Neuronal stem cell (in vitro differentiated cells): ENCODE measurements around the gene AMMECR1. TPM values are rescaled to one million over a fixed set of nuclear protein-coding genes. Genes with fewer than 3 reads are reported as not detected.

ENCODE experiments used
- DNase-seq: peaks from one replicate; pipeline ENCODE4 v3.0.0-alpha.2; 2013; ENCODE audit warnings: low spot score
- H2AFZ ChIP-seq: one replicate; pipeline ENCODE4 v1.6.1; 2013; ENCODE audit warnings: mild to moderate bottlenecking, low read length, inconsistent platforms
- H2AK5ac ChIP-seq: 2 replicates; pipeline ENCODE4 v1.6.1; 2013; ENCODE audit warnings: low read depth, mild to moderate bottlenecking, inconsistent platforms, low read length, moderate library complexity, mixed read lengths
- H2BK120ac ChIP-seq: 2 replicates; pipeline ENCODE4 v1.6.1; 2013; ENCODE audit warnings: low read depth, mild to moderate bottlenecking, inconsistent platforms, low read length, moderate library complexity, mixed read lengths
- H2BK12ac ChIP-seq: one replicate; pipeline ENCODE4 v1.6.1; 2013; ENCODE audit warnings: low read length, inconsistent platforms
- H2BK15ac ChIP-seq: 2 replicates; pipeline ENCODE4 v1.6.1; 2013; ENCODE audit warnings: mild to moderate bottlenecking, low read length, inconsistent platforms, mixed read lengths
- H2BK5ac ChIP-seq: one replicate; pipeline ENCODE4 v1.6.1; 2013; ENCODE audit warnings: inconsistent platforms, mild to moderate bottlenecking, low read length, moderate library complexity
- H3K14ac ChIP-seq: one replicate; pipeline ENCODE4 v1.6.1; 2013; ENCODE audit warnings: low read length, inconsistent platforms
- H3K18ac ChIP-seq: 2 replicates; pipeline ENCODE4 v1.6.1; 2013; ENCODE audit warnings: low read length, inconsistent platforms
- H3K23ac ChIP-seq: 2 replicates; pipeline ENCODE4 v1.6.1; 2013; ENCODE audit warnings: low read depth, mild to moderate bottlenecking, mixed read lengths, low read length, inconsistent platforms; ENCODE audit not compliant: poor library complexity
- H3K27ac ChIP-seq: replicated peaks from 3 replicates; pipeline ENCODE4 v1.5.1; 2013; ENCODE audit warnings: low read length, inconsistent platforms
- H3K27me3 ChIP-seq, 3 experiments: 2 replicates each; pipeline ENCODE4 v1.6.1; 2013; ENCODE audit warnings: low read length in 3 of 3, mild to moderate bottlenecking in 2 of 3, inconsistent platforms in 1 of 3, low read depth in 1 of 3, mixed read lengths in 1 of 3, moderate library complexity in 1 of 3; ENCODE audit not compliant: control insufficient read depth in 3 of 3, insufficient read depth in 3 of 3
- H3K36me3 ChIP-seq, 2 donors: replicated peaks in 1 of 2; 2 replicates each; pipeline ENCODE4 v1.6.1; 2013; ENCODE audit warnings: low read length in 2 of 2; ENCODE audit not compliant: control insufficient read depth in 2 of 2, insufficient read depth in 2 of 2
- H3K4ac ChIP-seq: 2 replicates; pipeline ENCODE4 v1.6.1; 2013; ENCODE audit warnings: inconsistent platforms, mild to moderate bottlenecking, low read length, moderate library complexity
- H3K4me1 ChIP-seq, 2 donors: 1 replicate in 1 of 2; 2 replicates in 1 of 2; pipeline ENCODE4 v1.6.1; 2013; ENCODE audit warnings: low read length in 2 of 2, low read depth in 1 of 2; ENCODE audit not compliant: control insufficient read depth in 2 of 2, insufficient read depth in 1 of 2
- H3K4me2 ChIP-seq: one replicate; pipeline ENCODE4 v1.6.1; 2013; ENCODE audit warnings: mild to moderate bottlenecking, low read length, inconsistent platforms; ENCODE audit not compliant: insufficient read depth, poor library complexity, severe bottlenecking
- H3K4me3 ChIP-seq, 2 donors: 2 replicates each; pipeline ENCODE4 v1.5.1; 2013; ENCODE audit warnings: low read length in 2 of 2, mild to moderate bottlenecking in 2 of 2, inconsistent platforms in 1 of 2, moderate library complexity in 1 of 2
- H3K79me1 ChIP-seq: one replicate; pipeline ENCODE4 v1.6.1; 2013; ENCODE audit warnings: low read depth, mild to moderate bottlenecking, inconsistent platforms, low read length, moderate library complexity
- H3K9ac ChIP-seq: one replicate; pipeline ENCODE4 v1.6.1; 2013; ENCODE audit warnings: mild to moderate bottlenecking, low read depth, low read length, inconsistent platforms; ENCODE audit not compliant: poor library complexity
- H3K9me3 ChIP-seq, 2 donors: replicated peaks in 1 of 2; 2 replicates each; pipeline versions ENCODE3 to v1.6.1; 2013; ENCODE audit warnings: low read length in 2 of 2, mild to moderate bottlenecking in 2 of 2, inconsistent platforms in 1 of 2, low read depth in 1 of 2, mixed read lengths in 1 of 2, moderate library complexity in 1 of 2; ENCODE audit not compliant: control insufficient read depth in 2 of 2, insufficient read depth in 1 of 2
- H4K8ac ChIP-seq: one replicate; pipeline ENCODE4 v1.6.1; 2013; ENCODE audit warnings: low read depth, mild to moderate bottlenecking, inconsistent platforms, low read length, moderate library complexity
- H4K91ac ChIP-seq: one replicate; pipeline ENCODE4 v1.6.1; 2013; ENCODE audit warnings: low read length, low read depth, mild to moderate bottlenecking, inconsistent platforms; ENCODE audit not compliant: poor library complexity
- small RNA-seq: library from polyadenylated mRNA; stranded (forward); fragments of <200 nt; extraction: miRNeasy Mini kit (QIAGEN cat#:217004); gene quantifications from one replicate; pipeline ENCODE3, GENCODE V24; 2013; ENCODE audit not compliant: insufficient read depth

Gene AMMECR1

GRCh38 chrX:110145311-110145710 is 172.6 kb downstream of the AMMECR1 start:
- Histone ChIP-seq H3K4ac (no peak overlapping the region), H2BK120ac (no peak overlapping the region), H3K36me3 (peaks cover 0 to 7% of the 10 kb centered on the region in 2 donors), H3K79me1 (no peaks in the 10 kb centered on the region), H3K4me3 (no peak overlapping the region), H3K14ac (no peak overlapping the region), H4K8ac (no peak overlapping the region), H3K18ac (no peak overlapping the region), H4K91ac (no peak overlapping the region), H3K4me2 (no peak overlapping the region), H2BK15ac (no peak overlapping the region), H3K23ac (no peak overlapping the region), H2AK5ac (no peak overlapping the region), H3K4me1 (peaks cover 5 to 8% of the 10 kb centered on the region in 2 donors), H3K27me3 (no peaks in the 10 kb centered on the region), H2BK12ac (no peak overlapping the region), H3K27ac (no peak overlapping the region), H3K9ac (no peak overlapping the region), H2AFZ (no peak overlapping the region), H2BK5ac (no peak overlapping the region), H3K9me3 (no peaks in the 10 kb centered on the region)
- DNase-seq, result no peak

Small RNA genes within 50 kb of the gene (small RNA-seq; reads per million reads assigned to genes)
- not detected for gene GNG5P2
- gene SNORD96B, result not detected
